Liver (tissue), 9 donors: ENCODE measurements around the gene LPAR1. TPM values are rescaled to one million over a fixed set of nuclear protein-coding genes. Genes with fewer than 3 reads are reported as not detected.
A peak's percentile ranks its signal among the peaks of the same experiment; 100 is the strongest.

ENCODE experiments used
- DNase-seq: peaks from one replicate; pipeline ENCODE4 v3.0.0-alpha.2; 2017; ENCODE audit warnings: low spot score
- H3K27ac ChIP-seq, 2 donors: one replicate each; pipeline ENCODE4 v1.7.0; 2013; ENCODE audit warnings: inconsistent platforms in 2 of 2, low read length in 2 of 2, control low read depth in 1 of 2, low read depth in 1 of 2, mild to moderate bottlenecking in 1 of 2
- H3K27me3 ChIP-seq, 4 donors: one replicate each; pipeline versions ENCODE4 v1.6.1 to v1.7.0; 2013; ENCODE audit warnings: low read length in 3 of 4, inconsistent platforms in 1 of 4, mild to moderate bottlenecking in 1 of 4, moderate library complexity in 1 of 4; ENCODE audit not compliant: control insufficient read depth in 4 of 4, insufficient read depth in 4 of 4
- H3K36me3 ChIP-seq, 4 donors: one replicate each; pipeline versions ENCODE4 v1.6.1 to v1.7.0; 2013; ENCODE audit warnings: low read length in 3 of 4, mild to moderate bottlenecking in 3 of 4, low read depth in 1 of 4, moderate library complexity in 1 of 4; ENCODE audit not compliant: control insufficient read depth in 4 of 4, insufficient read depth in 3 of 4
- H3K4me1 ChIP-seq, 4 donors: one replicate each; pipeline versions ENCODE4 v1.6.1 to v1.7.0; 2013; ENCODE audit warnings: low read length in 3 of 4, mild to moderate bottlenecking in 3 of 4, moderate library complexity in 1 of 4; ENCODE audit not compliant: control insufficient read depth in 4 of 4, insufficient read depth in 4 of 4
- H3K4me3 ChIP-seq, 3 donors: one replicate each; pipeline versions ENCODE4 v1.6.1 to v1.7.0; 2013; ENCODE audit warnings: low read length in 3 of 3, control low read depth in 1 of 3, low read depth in 1 of 3, mild to moderate bottlenecking in 1 of 3
- H3K9ac ChIP-seq, 2 donors: one replicate each; pipeline ENCODE4 v1.7.0; 2013; ENCODE audit warnings: low read length in 2 of 2, mild to moderate bottlenecking in 2 of 2, moderate library complexity in 2 of 2, control low read depth in 1 of 2, low read depth in 1 of 2
- H3K9me3 ChIP-seq, 4 donors: one replicate each; pipeline versions ENCODE4 v1.6.1 to v1.7.0; 2013; ENCODE audit warnings: low read length in 3 of 4; ENCODE audit not compliant: control insufficient read depth in 4 of 4
- ATF3 ChIP-seq: IDR thresholded peaks from 2 replicates; pipeline ENCODE4 v1.6.1; 2016; ENCODE audit warnings: antibody characterized with exemption
- CTCF ChIP-seq: fragments of 150-350 bp; IDR thresholded peaks from 2 replicates; pipeline ENCODE4 v1.5.1; 2017; ENCODE audit warnings: improper control_type of control experiment, low read depth, low read length; ENCODE audit not compliant: missing input control
- EGR1 ChIP-seq, 2 donors: IDR thresholded peaks; 2 replicates each; pipeline ENCODE4 v1.6.1; 2016 to 2018; ENCODE audit warnings: antibody characterized with exemption in 2 of 2, low read depth in 2 of 2
- FOXA1 ChIP-seq: IDR thresholded peaks from 2 replicates; pipeline ENCODE4 v1.6.1; 2016; ENCODE audit warnings: antibody characterized with exemption
- HNF4A ChIP-seq, 2 donors: conservative IDR thresholded peaks; 2 replicates each; pipeline ENCODE4 v1.6.1; 2016; ENCODE audit warnings: antibody characterized with exemption in 2 of 2, mild to moderate bottlenecking in 2 of 2
- HNF4G ChIP-seq: IDR thresholded peaks from 2 replicates; pipeline ENCODE4 v1.6.1; 2016; ENCODE audit warnings: antibody characterized with exemption
- JUND ChIP-seq, 2 donors: IDR thresholded peaks; 2 replicates each; pipeline ENCODE4 v1.6.1; 2016; ENCODE audit warnings: antibody characterized with exemption in 2 of 2
- MAX ChIP-seq: IDR thresholded peaks from 2 replicates; pipeline ENCODE4 v1.6.1; 2016; ENCODE audit warnings: antibody characterized with exemption
- NR2F2 ChIP-seq: IDR thresholded peaks from 2 replicates; pipeline ENCODE4 v1.6.1; 2016; ENCODE audit warnings: antibody characterized with exemption
- RAD21 ChIP-seq, 2 donors: IDR thresholded peaks; 2 replicates each; pipeline ENCODE4 v1.6.1; 2016; ENCODE audit warnings: antibody characterized with exemption in 2 of 2, mild to moderate bottlenecking in 2 of 2
- REST ChIP-seq: IDR thresholded peaks from 2 replicates; pipeline ENCODE4 v1.6.1; 2016; ENCODE audit warnings: antibody characterized with exemption, mild to moderate bottlenecking
- RXRA ChIP-seq, 2 donors: IDR thresholded peaks; 2 replicates each; pipeline ENCODE4 v1.6.1; 2017 to 2018; ENCODE audit warnings: antibody characterized with exemption in 2 of 2, mild to moderate bottlenecking in 1 of 2
- SP1 ChIP-seq: IDR thresholded peaks from 2 replicates; pipeline ENCODE4 v1.6.1; 2018; ENCODE audit warnings: antibody characterized with exemption, mild to moderate bottlenecking
- TAF1 ChIP-seq: conservative IDR thresholded peaks from 2 replicates; pipeline ENCODE4 v1.6.1; 2016; ENCODE audit warnings: antibody characterized with exemption, mild to moderate bottlenecking
- ZBTB33 ChIP-seq: IDR thresholded peaks from 2 replicates; pipeline ENCODE4 v1.6.1; 2016; ENCODE audit warnings: antibody characterized with exemption
- WGBS: extraction: QIAGEN DNeasy Blood & Tissue Kit; methylation state at CpG from one replicate; pipeline ENCODE4 v1.1.7; 2013; 5-methylcytosine and 5-hydroxymethylcytosine counted together
- polyA plus RNA-seq, 2 donors: library from polyadenylated mRNA; stranded (reverse) in 1 of 2; unstranded in 1 of 2; fragments of 200-250 nt in 1 of 2; fragments of >200 nt in 1 of 2; fragmentation: Nextera tagmentation in 1 of 2; extraction: Ambion mirVana in 1 of 2; gene quantifications; one replicate each; pipeline versions ENCODE4 v1.2.1 to v1.2.3, GENCODE V29; 2013 to 2015
- total RNA-seq, 2 donors: library from RNA; depleted of rRNA; stranded (reverse); fragments of >200 nt; gene quantifications; one replicate each; pipeline ENCODE4 v1.2.3, GENCODE V29; 2014
- donor health status: healthy.
- donor health status: healthy.
- donor health status: healthy.
- donor health status: healthy.
- donor health status: healthy.

LPAR1 gene
- total and polyA plus RNA-seq, 4 donors: 0.51 to 3.6 (median 1.1) TPM

- H3K9ac ChIP-seq: no peak overlapping the region
Measured at GRCh38 chr9:110842169-110842568, 196.1 kb downstream of the LPAR1 start.

GRCh38 chr9:110837401-110838005, 200.8 kb downstream of the LPAR1 start:
- no peak overlapping the region for H3K4me3 ChIP-seq
- no peak for TF ChIP-seq FOXA1
- TF ChIP-seq CTCF: no peak
- TF ChIP-seq HNF4A (conservative IDR thresholded peaks at IDR 0.05): no peak
- no peak for TF ChIP-seq EGR1 (IDR thresholded peaks at IDR 0.05; ENCODE audit: low read depth in 2 of 2)
- TF ChIP-seq RXRA (IDR thresholded peaks at IDR 0.05): no peak
- TF ChIP-seq NR2F2: no peak
- TF ChIP-seq JUND (IDR thresholded peaks at IDR 0.05): no peak
- TF ChIP-seq HNF4G: no peak
- TF ChIP-seq SP1: no peak
- no peak for TF ChIP-seq MAX
- TF ChIP-seq TAF1: no peak
- no peak overlapping the region for H3K9ac ChIP-seq
- no peaks in the 10 kb centered on the region for H3K9me3 ChIP-seq
- WGBS: 79% methylated on average over 2 of the region's 2 CpGs
- DNase-seq: no peak
- H3K27me3 ChIP-seq: no peaks in the 10 kb centered on the region
- no peaks in the 10 kb centered on the region for H3K4me1 ChIP-seq
- H3K27ac ChIP-seq: no peak overlapping the region
- H3K36me3 ChIP-seq: no peaks in the 10 kb centered on the region

More at GRCh38 chr9:110842169-110842568, 196.1 kb downstream of the LPAR1 start:
- WGBS: 72% methylated on average over 9 of the region's 9 CpGs
- no peaks in the 10 kb centered on the region for H3K27me3 ChIP-seq
- no peaks in the 10 kb centered on the region for H3K4me1 ChIP-seq
- no peak overlapping the region for H3K4me3 ChIP-seq
- no peaks in the 10 kb centered on the region for H3K36me3 ChIP-seq
- no peak for DNase-seq
- TF ChIP-seq REST (no peak), RAD21 (IDR thresholded peaks at IDR 0.05) (peak in 1 of 2 donors; percentile 27)
- no peaks in the 10 kb centered on the region for H3K9me3 ChIP-seq
- no peak overlapping the region for H3K27ac ChIP-seq

- Histone ChIP-seq H3K36me3 (no peaks in the 10 kb centered on the region), H3K9me3 (no peaks in the 10 kb centered on the region), H3K27ac (no peak overlapping the region), H3K4me1 (no peaks in the 10 kb centered on the region), H3K9ac (no peak overlapping the region), H3K4me3 (no peak overlapping the region), H3K27me3 (no peaks in the 10 kb centered on the region)
- 82% methylated on average over 1 of the region's 1 CpG for WGBS
- DNase-seq: no peak
- TF ChIP-seq FOXA1 (no peak), RXRA (IDR thresholded peaks at IDR 0.05) (no peak), JUND (IDR thresholded peaks at IDR 0.05) (no peak), TAF1 (no peak), ATF3 (no peak), EGR1 (IDR thresholded peaks at IDR 0.05; ENCODE audit: low read depth in 2 of 2) (no peak), NR2F2 (no peak), ZBTB33 (no peak), REST (no peak), HNF4G (no peak), MAX (no peak)
Measured at GRCh38 chr9:110835859-110836271, 202.4 kb downstream of the LPAR1 start.
